PC-3 (cell line): ENCODE data around the gene BRCA1. TPM values are rescaled to one million over a fixed set of nuclear protein-coding genes. Genes with fewer than 3 reads are reported as not detected.

ENCODE experiments used
- ATAC-seq: fragments of 200-7000 bp; cut with Tn5 transposase; 2 replicates; pipeline ENCODE4 v1.9.1; 2020; ENCODE audit warnings: mild to moderate bottlenecking, moderate library complexity
- BruUV-seq: library from RNA; stranded (reverse); fragments of 400-500 nt; replicated peaks from 2 replicates; lab custom pipeline; 2021; lab: Mats Ljungman, UMichigan
- CTCF ChIA-PET: fragments of 300-600 bp; sonication (Branson Sonifier 250); formaldehyde crosslinking; loops from one replicate; lab custom pipeline; 2022; ENCODE audit warnings: antibody characterized with exemption; lab: Charles Lee
- POLR2A ChIA-PET: fragments of 300-600 bp; sonication (Branson Sonifier 250); formaldehyde crosslinking; loops from one replicate; lab custom pipeline; 2022; ENCODE audit warnings: antibody characterized with exemption; ENCODE audit not compliant: unreplicated experiment; lab: Charles Lee
- DNase-seq: peaks from one replicate; pipeline ENCODE4 v3.0.0-alpha.2; 2015
- H2AFZ ChIP-seq: fragments of 300-600 bp; sonication (generic); 2 replicates; pipeline ENCODE4 v1.6.0; 2016; ENCODE audit warnings: antibody characterized with exemption, low read length
- H3F3A ChIP-seq: fragments of 300-600 bp; sonication (generic); one replicate; pipeline ENCODE4 v1.6.0; 2017; ENCODE audit warnings: antibody characterized with exemption, low read length, control low read depth, mild to moderate bottlenecking; ENCODE audit not compliant: unreplicated experiment
- H3K27ac ChIP-seq: fragments of 300-600 bp; sonication (generic); 2 replicates; pipeline ENCODE4 v1.5.1; 2016; ENCODE audit warnings: mild to moderate bottlenecking, low read length
- H3K27me3 ChIP-seq: fragments of 300-600 bp; sonication (generic); 2 replicates; pipeline ENCODE4 v1.6.1; 2016; ENCODE audit warnings: low read length, mixed read lengths
- H3K36me3 ChIP-seq: fragments of 300-600 bp; sonication (generic); 2 replicates; pipeline ENCODE4 v1.6.1; 2016; ENCODE audit warnings: low read depth, mixed run types, low read length, mixed read lengths
- H3K4me1 ChIP-seq: fragments of 300-600 bp; sonication (generic); 2 replicates; pipeline ENCODE4 v1.5.1; 2016; ENCODE audit warnings: low read length; ENCODE audit not compliant: insufficient read depth
- H3K4me2 ChIP-seq: fragments of 300-600 bp; sonication (generic); 2 replicates; pipeline ENCODE4 v1.6.0; 2016; ENCODE audit warnings: low read length
- H3K4me3 ChIP-seq: fragments of 300-600 bp; sonication (generic); 2 replicates; pipeline ENCODE4 v1.5.1; 2016; ENCODE audit warnings: mild to moderate bottlenecking, low read length, mixed read lengths
- H3K79me2 ChIP-seq: fragments of 300-600 bp; sonication (generic); 2 replicates; pipeline ENCODE4 v1.6.1; 2017; ENCODE audit warnings: low read length, mixed read lengths
- H3K9ac ChIP-seq: fragments of 300-600 bp; sonication (generic); 2 replicates; pipeline ENCODE4 v1.6.0; 2016; ENCODE audit warnings: mild to moderate bottlenecking, low read length
- H3K9me2 ChIP-seq: fragments of 300-600 bp; sonication (generic); replicated peaks from 2 replicates; pipeline ENCODE4 v1.6.1; 2016; ENCODE audit warnings: mixed run types, low read length, mixed read lengths
- H3K9me3 ChIP-seq: fragments of 300-600 bp; sonication (generic); 2 replicates; pipeline ENCODE4 v1.6.1; 2016; ENCODE audit warnings: low read length, mixed read lengths
- H4K20me1 ChIP-seq: fragments of 300-600 bp; sonication (generic); 2 replicates; pipeline ENCODE4 v1.6.1; 2016; ENCODE audit warnings: low read length, mixed read lengths
- CTCF ChIP-seq: fragments of 300-600 bp; sonication (generic); conservative IDR thresholded peaks from 2 replicates; pipeline ENCODE4 v1.5.1; 2017; ENCODE audit warnings: antibody characterized with exemption, low read depth, mild to moderate bottlenecking, low read length
- EZH2 ChIP-seq: fragments of 300-600 bp; sonication (generic); IDR thresholded peaks from one replicate; pipeline ENCODE4 v1.6.1; 2017; ENCODE audit warnings: antibody characterized with exemption, mild to moderate bottlenecking, low read length; ENCODE audit not compliant: unreplicated experiment
- EZH2phosphoT487 ChIP-seq: fragments of 300-600 bp; sonication (generic); IDR thresholded peaks from 2 replicates; pipeline ENCODE4 v1.6.1; 2018; ENCODE audit warnings: mild to moderate bottlenecking, antibody characterized with exemption, low read length, borderline replicate concordance
- intact Hi-C: fragments of 100-400 bp; cut with micrococcal nuclease; formaldehyde crosslinking; loops from 2 replicates; pipeline ENCODE4 v1.9.0; 2023
- total RNA-seq: library from RNA; depleted of rRNA; stranded (reverse); fragments of >200 nt; gene quantifications from 2 replicates; pipeline ENCODE4 v1.2.3, GENCODE V29; 2014

Gene BRCA1
- total RNA-seq, 1 experiment from 2014 or later = 36.3 TPM

- Histone ChIP-seq H3K4me1 (no peaks in the 10 kb centered on the region), H3K9me3 (no peaks in the 10 kb centered on the region), H3K9ac (no peak overlapping the region), H3K36me3 (no peaks in the 10 kb centered on the region), H3K79me2 (no peaks in the 10 kb centered on the region), H3K9me2 (no peaks in the 10 kb centered on the region), H3K4me3 (no peak overlapping the region), H2AFZ (no peak overlapping the region), H4K20me1 (no peaks in the 10 kb centered on the region), H3F3A (no peaks in the 10 kb centered on the region), H3K27ac (no peak overlapping the region), H3K27me3 (no peaks in the 10 kb centered on the region), H3K4me2 (no peak overlapping the region)
- DNase-seq (no peak), ATAC-seq (peak; percentile 33; the same call in 1 of the 2 replicates)
- TF ChIP-seq CTCF (0 out of 2 replicates have a peak, but pooled peaks have one; percentile 23), EZH2 (no peak)
- BruUV-seq = no TSS peak
- intact Hi-C loops = no loop called here
- POLR2A ChIA-PET = interaction anchor here (0.7 kb wide), 1 partner anchor 303 kb away, joined by 5 read pairs; no protein-coding TSS in a partner anchor
- CTCF ChIA-PET = no interaction called here
Measured at GRCh38 chr17:43085474-43085873, 39.7 kb downstream of the BRCA1 start.

- POLR2A ChIA-PET = no interaction called here
- H2AFZ ChIP-seq = no peak overlapping the region
- CTCF ChIA-PET = no interaction called here
- no peaks in the 10 kb centered on the region for H3F3A ChIP-seq
- H3K9me3 ChIP-seq = no peaks in the 10 kb centered on the region
- H3K79me2 ChIP-seq = no peaks in the 10 kb centered on the region
- no peak for TF ChIP-seq CTCF
- TF ChIP-seq EZH2phosphoT487 = no peak
- TF ChIP-seq EZH2 = no peak
- no peak for DNase-seq
- no peaks in the 10 kb centered on the region for H3K4me1 ChIP-seq
- ATAC-seq = no peak
- intact Hi-C loops = no loop called here
- no peak overlapping the region for H3K9ac ChIP-seq
- H3K9me2 ChIP-seq = no peaks in the 10 kb centered on the region
- no peaks in the 10 kb centered on the region for H3K27me3 ChIP-seq
- H3K4me3 ChIP-seq = no peak overlapping the region
- H3K36me3 ChIP-seq = peaks cover 5% of the 10 kb centered on the region; the same call in 1 of the 2 replicates
- no peak overlapping the region for H3K27ac ChIP-seq
- H4K20me1 ChIP-seq = no peaks in the 10 kb centered on the region
- H3K4me2 ChIP-seq = no peak overlapping the region
- no TSS peak for BruUV-seq
Measured at GRCh38 chr17:43079641-43080302, 45.4 kb downstream of the BRCA1 start.

GRCh38 chr17:43074869-43075268 lies 50.3 kb downstream of the BRCA1 start:
- BruUV-seq = no TSS peak

More at GRCh38 chr17:43074869-43075268, 50.3 kb downstream of the BRCA1 start:
- H3K4me1 ChIP-seq = no peaks in the 10 kb centered on the region
- H3K79me2 ChIP-seq = no peaks in the 10 kb centered on the region
- intact Hi-C loops = no loop called here
- no peaks in the 10 kb centered on the region for H4K20me1 ChIP-seq
- no peak overlapping the region for H3K9ac ChIP-seq
- H3K36me3 ChIP-seq = peaks cover 8% of the 10 kb centered on the region; the same call in 1 of the 2 replicates
- H3K27ac ChIP-seq = no peak overlapping the region
- no peaks in the 10 kb centered on the region for H3K27me3 ChIP-seq
- no peak for DNase-seq
- H2AFZ ChIP-seq = no peak overlapping the region
- H3K9me3 ChIP-seq = no peaks in the 10 kb centered on the region
- TF ChIP-seq CTCF (no peak), EZH2phosphoT487 (no peak), EZH2 (no peak)
- no peak for ATAC-seq
- ChIA-PET POLR2A (no interaction called here), CTCF (no interaction called here)
- no peaks in the 10 kb centered on the region for H3K9me2 ChIP-seq
- no peaks in the 10 kb centered on the region for H3F3A ChIP-seq
- no peak overlapping the region for H3K4me2 ChIP-seq
- no peak overlapping the region for H3K4me3 ChIP-seq
